Mesodermal cell (in vitro differentiated cells): ENCODE results near the gene CCDC158.

ENCODE experiments used
- H3K27ac ChIP-seq: 2 replicates; pipeline ENCODE4 v1.7.0; 2013; ENCODE audit warnings: mild to moderate bottlenecking, low read depth, low read length, moderate library complexity; ENCODE audit not compliant: severe bottlenecking
- H3K36me3 ChIP-seq: 2 replicates; pipeline ENCODE4 v1.7.1; 2013; ENCODE audit warnings: mild to moderate bottlenecking, low read length, moderate library complexity; ENCODE audit not compliant: control insufficient read depth, insufficient read depth
- H3K4me1 ChIP-seq: one replicate; pipeline ENCODE4 v1.7.1; 2013; ENCODE audit warnings: mild to moderate bottlenecking, low read length; ENCODE audit not compliant: insufficient read depth, control insufficient read depth, poor library complexity, severe bottlenecking
- H3K4me3 ChIP-seq: 2 replicates; pipeline ENCODE4 v1.7.0; 2013; ENCODE audit warnings: low read length, control low read depth, mild to moderate bottlenecking; ENCODE audit not compliant: insufficient read depth, poor library complexity, severe bottlenecking; ENCODE audit errors: extremely low read depth
- H3K9me3 ChIP-seq: 2 replicates; pipeline ENCODE4 v1.7.1; 2013; ENCODE audit warnings: mild to moderate bottlenecking, low read length, moderate library complexity; ENCODE audit not compliant: control insufficient read depth
- WGBS, 2 experiments: methylation state at CpG; one replicate each; pipeline ENCODE4 v1.1.5; 2013; ENCODE audit warnings: missing lambda C conversion rate in 2 of 2; ENCODE audit not compliant: insufficient coverage in 2 of 2; 5-methylcytosine and 5-hydroxymethylcytosine counted together

CCDC158 gene

GRCh38 chr4:76342191-76342590 is 78.8 kb downstream of the CCDC158 start:
- H3K4me3 ChIP-seq = no peak overlapping the region
- no peaks in the 10 kb centered on the region for H3K36me3 ChIP-seq
- no peaks in the 10 kb centered on the region for H3K9me3 ChIP-seq
- H3K27ac ChIP-seq = no peak overlapping the region
- 71% methylated on average over 1 of the region's 1 CpG; no CpG with 5 or more reads in 1 of the 2 experiments for WGBS, 2 experiments
- H3K4me1 ChIP-seq = no peaks in the 10 kb centered on the region

DNA sequence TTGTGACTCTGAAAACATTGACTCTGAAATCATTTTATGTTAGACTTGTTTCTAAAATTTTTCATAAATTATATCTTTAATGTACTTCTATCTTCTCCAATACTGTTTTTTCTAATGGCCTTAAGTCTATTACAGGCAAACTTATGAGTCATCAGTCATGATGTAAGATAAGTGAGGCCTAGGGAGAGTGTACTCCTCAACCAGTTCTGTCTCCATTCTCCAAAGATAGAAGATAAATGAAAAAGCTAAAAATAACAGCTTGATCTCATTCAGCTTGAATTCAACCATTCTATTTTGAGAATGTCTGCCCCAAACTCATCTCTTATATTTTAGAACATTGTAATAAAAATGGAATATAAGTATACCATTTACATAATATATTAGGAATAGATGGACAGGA is 79.9 kb downstream of the CCDC158 start:
- no peak overlapping the region for H3K4me3 ChIP-seq
- no peaks in the 10 kb centered on the region for H3K4me1 ChIP-seq
- no peaks in the 10 kb centered on the region for H3K36me3 ChIP-seq
- H3K27ac ChIP-seq = no peak overlapping the region
- H3K9me3 ChIP-seq = no peaks in the 10 kb centered on the region

GRCh38 chr4:76339364-76339763 is 81.6 kb downstream of the CCDC158 start:
- Histone ChIP-seq H3K36me3 (no peaks in the 10 kb centered on the region), H3K9me3 (no peaks in the 10 kb centered on the region), H3K4me3 (no peak overlapping the region), H3K27ac (no peak overlapping the region), H3K4me1 (no peaks in the 10 kb centered on the region)
- 100% methylated on average over 1 of the region's 2 CpGs; no CpG with 5 or more reads in 1 of the 2 experiments for WGBS, 2 experiments

DNA sequence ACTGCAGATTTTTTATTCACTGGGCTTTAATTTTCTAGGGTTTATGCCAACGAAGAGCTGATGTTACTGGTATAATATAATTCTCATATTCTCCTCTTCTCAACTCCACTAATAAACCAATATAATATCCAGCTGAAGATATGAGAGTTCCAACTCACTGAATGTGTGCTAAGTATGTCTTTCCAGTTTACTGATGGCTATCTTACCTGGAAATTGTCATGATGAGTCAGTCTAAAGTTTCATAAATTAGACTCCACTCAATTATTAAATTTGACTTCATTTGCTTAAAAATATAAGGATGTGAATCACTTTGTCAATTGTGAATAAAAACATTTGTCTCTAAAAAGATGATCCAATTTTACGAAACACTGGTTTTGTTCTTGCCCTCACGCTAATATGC is 86.1 kb downstream of the CCDC158 start:
- Histone ChIP-seq H3K4me3 (no peak overlapping the region), H3K9me3 (no peaks in the 10 kb centered on the region), H3K36me3 (no peaks in the 10 kb centered on the region), H3K27ac (no peak overlapping the region), H3K4me1 (no peaks in the 10 kb centered on the region)
- 100% methylated on average over 2 of the region's 3 CpGs; no CpG with 5 or more reads in 1 of the 2 experiments for WGBS, 2 experiments

- no peak overlapping the region for H3K4me3 ChIP-seq
- H3K36me3 ChIP-seq = no peaks in the 10 kb centered on the region
- H3K27ac ChIP-seq = no peak overlapping the region
- no peaks in the 10 kb centered on the region for H3K4me1 ChIP-seq
- peaks cover 11% of the 10 kb centered on the region for H3K9me3 ChIP-seq
These were observed 94.4 kb downstream of the CCDC158 start for GRCh38 chr4:76326515-76326914.

- Histone ChIP-seq H3K9me3 (peaks cover 17% of the 10 kb centered on the region), H3K36me3 (no peaks in the 10 kb centered on the region), H3K4me3 (no peak overlapping the region), H3K4me1 (no peaks in the 10 kb centered on the region), H3K27ac (no peak overlapping the region)
These were observed 95.9 kb downstream of the CCDC158 start for GRCh38 chr4:76325072-76325471.

GRCh38 chr4:76322236-76322635 is 98.7 kb downstream of the CCDC158 start:
- Histone ChIP-seq H3K4me1 (no peaks in the 10 kb centered on the region), H3K4me3 (no peak overlapping the region), H3K36me3 (no peaks in the 10 kb centered on the region), H3K27ac (no peak overlapping the region), H3K9me3 (peaks cover 17% of the 10 kb centered on the region)
- no CpG with 5 or more reads among the region's 3 CpGs for WGBS, 2 experiments

GRCh38 chr4:76316131-76316530 is 104.8 kb downstream of the CCDC158 start:
- no peaks in the 10 kb centered on the region for H3K36me3 ChIP-seq
- no CpG with 5 or more reads among the region's 1 CpG for WGBS, 2 experiments
- peaks cover 7% of the 10 kb centered on the region for H3K9me3 ChIP-seq
- no peaks in the 10 kb centered on the region for H3K4me1 ChIP-seq
- no peak overlapping the region for H3K4me3 ChIP-seq
- no peak overlapping the region for H3K27ac ChIP-seq

DNA sequence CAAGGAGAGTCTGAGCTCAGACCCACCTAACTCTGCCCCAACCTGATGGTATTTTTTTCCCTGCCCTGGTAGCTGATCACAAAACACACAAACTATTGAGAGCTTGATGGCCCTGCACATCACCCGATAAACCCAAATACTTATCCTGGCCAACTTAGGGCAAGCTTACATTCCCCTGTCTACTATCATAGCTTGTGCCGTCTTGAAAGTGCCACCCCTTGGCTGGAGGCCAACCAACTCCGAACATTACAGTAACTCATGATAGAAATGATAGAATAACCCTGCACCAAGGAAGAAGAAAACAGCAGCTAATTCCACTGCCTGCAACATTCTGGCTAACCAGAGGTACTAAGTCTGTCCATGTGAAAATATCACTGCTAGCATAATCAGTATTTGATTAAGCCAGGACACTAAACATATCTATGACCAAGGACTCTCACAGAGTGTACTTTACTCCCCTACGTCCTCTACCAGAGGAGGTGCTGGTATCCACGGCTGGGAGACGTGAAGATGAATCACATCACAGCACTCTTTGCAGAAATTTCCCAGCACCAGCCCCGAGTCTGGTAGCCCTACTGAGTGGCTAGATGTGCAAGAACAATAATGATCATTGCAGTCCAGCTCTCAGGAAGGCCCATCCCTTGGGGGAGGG is 105.5 kb downstream of the CCDC158 start:
- H3K27ac ChIP-seq = no peak overlapping the region
- 80 to 97% methylated on average over 3 to 6 of the region's 7 CpGs for whole genome bisulfite sequencing, 2 experiments
- peaks cover 4% of the 10 kb centered on the region for H3K36me3 ChIP-seq
- H3K4me1 ChIP-seq = no peaks in the 10 kb centered on the region
- H3K9me3 ChIP-seq = peaks cover 1% of the 10 kb centered on the region
- no peak overlapping the region for H3K4me3 ChIP-seq

- WGBS, 2 experiments = 100% methylated on average over 1 of the region's 2 CpGs; no CpG with 5 or more reads in 1 of the 2 experiments
- Histone ChIP-seq H3K9me3 (no peaks in the 10 kb centered on the region), H3K4me3 (no peak overlapping the region)
These were observed 107.4 kb downstream of the CCDC158 start for GRCh38 chr4:76313547-76313946.

GRCh38 chr4:76312457-76312856 is 108.5 kb downstream of the CCDC158 start:
- WGBS, 2 experiments = no CpG with 5 or more reads among the region's 1 CpG
- Histone ChIP-seq H3K9me3 (no peaks in the 10 kb centered on the region), H3K4me3 (no peak overlapping the region), H3K4me1 (no peaks in the 10 kb centered on the region), H3K36me3 (peaks cover 19% of the 10 kb centered on the region), H3K27ac (no peak overlapping the region)

More at GRCh38 chr4:76313547-76313946, 107.4 kb downstream of the CCDC158 start:
- Histone ChIP-seq H3K27ac (no peak overlapping the region), H3K4me1 (no peaks in the 10 kb centered on the region), H3K36me3 (peaks cover 19% of the 10 kb centered on the region)
